ENCODE data around the gene RNASEH2A.

The RNASEH2A gene

GRCh38 chr19:12794196-12794941 is 12.0 kb upstream of the RNASEH2A start:
- ATAC-seq: no peak
- TF ChIP-seq ISL1 (CRISPR knock-in tag; IDR thresholded peaks at IDR 0.05) (no peak), ZFP30 (CRISPR knock-in tag; IDR thresholded peaks at IDR 0.05) (no peak), TOX (CRISPR knock-in tag; IDR thresholded peaks at IDR 0.05; ENCODE audit: borderline replicate concordance) (0 out of 2 replicates have a peak, but pooled peaks have one; percentile 3), ARNTL (CRISPR knock-in tag; IDR thresholded peaks at IDR 0.05; ENCODE audit: borderline replicate concordance, low read depth) (no peak)
- TF ChIP-seq, protein P1, sequence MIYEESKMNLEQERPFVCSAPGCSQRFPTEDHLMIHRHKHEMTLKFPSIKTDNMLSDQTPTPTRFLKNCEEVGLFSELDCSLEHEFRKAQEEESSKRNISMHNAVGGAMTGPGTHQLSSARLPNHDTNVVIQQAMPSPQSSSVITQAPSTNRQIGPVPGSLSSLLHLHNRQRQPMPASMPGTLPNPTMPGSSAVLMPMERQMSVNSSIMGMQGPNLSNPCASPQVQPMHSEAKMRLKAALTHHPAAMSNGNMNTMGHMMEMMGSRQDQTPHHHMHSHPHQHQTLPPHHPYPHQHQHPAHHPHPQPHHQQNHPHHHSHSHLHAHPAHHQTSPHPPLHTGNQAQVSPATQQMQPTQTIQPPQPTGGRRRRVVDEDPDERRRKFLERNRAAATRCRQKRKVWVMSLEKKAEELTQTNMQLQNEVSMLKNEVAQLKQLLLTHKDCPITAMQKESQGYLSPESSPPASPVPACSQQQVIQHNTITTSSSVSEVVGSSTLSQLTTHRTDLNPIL (CRISPR knock-in tag; IDR thresholded peaks at IDR 0.05; ENCODE audit: low read depth): peak; percentile 44

DNA sequence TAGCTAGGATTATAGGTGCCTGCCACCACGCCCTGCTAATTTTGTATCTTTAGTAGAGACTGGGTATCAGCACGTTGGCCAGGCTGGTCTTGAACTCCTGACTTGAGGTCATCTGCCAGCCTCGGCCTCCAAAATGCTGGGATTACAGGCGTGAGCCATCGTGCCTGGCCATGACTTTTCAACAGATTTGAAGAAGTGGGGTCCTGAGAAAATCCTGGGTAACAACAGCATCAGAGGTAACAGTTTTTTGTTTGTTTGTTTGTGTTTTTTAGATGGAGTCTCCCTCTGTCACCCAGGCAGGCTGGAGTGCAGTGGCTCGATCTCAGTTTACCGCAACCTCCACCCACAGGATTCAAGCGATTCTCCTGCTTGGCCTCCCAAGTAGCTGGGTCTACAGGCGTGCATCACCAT is 11.4 kb upstream of the RNASEH2A start:
- no peak for TF ChIP-seq TCF4 (CRISPR knock-in tag; IDR thresholded peaks at IDR 0.05; ENCODE audit: borderline replicate concordance)
- no peak for TF ChIP-seq PPARA (CRISPR knock-in tag; IDR thresholded peaks at IDR 0.05; ENCODE audit: borderline replicate concordance)
- TF ChIP-seq, protein P2, sequence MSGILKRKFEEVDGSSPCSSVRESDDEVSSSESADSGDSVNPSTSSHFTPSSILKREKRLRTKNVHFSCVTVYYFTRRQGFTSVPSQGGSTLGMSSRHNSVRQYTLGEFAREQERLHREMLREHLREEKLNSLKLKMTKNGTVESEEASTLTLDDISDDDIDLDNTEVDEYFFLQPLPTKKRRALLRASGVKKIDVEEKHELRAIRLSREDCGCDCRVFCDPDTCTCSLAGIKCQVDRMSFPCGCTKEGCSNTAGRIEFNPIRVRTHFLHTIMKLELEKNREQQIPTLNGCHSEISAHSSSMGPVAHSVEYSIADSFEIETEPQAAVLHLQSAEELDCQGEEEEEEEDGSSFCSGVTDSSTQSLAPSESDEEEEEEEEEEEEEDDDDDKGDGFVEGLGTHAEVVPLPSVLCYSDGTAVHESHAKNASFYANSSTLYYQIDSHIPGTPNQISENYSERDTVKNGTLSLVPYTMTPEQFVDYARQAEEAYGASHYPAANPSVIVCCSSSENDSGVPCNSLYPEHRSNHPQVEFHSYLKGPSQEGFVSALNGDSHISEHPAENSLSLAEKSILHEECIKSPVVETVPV (CRISPR knock-in tag; IDR thresholded peaks at IDR 0.05): no peak
- no peak for TF ChIP-seq ZC3H10 (CRISPR knock-in tag; IDR thresholded peaks at IDR 0.05)
- TF ChIP-seq, protein P3, sequence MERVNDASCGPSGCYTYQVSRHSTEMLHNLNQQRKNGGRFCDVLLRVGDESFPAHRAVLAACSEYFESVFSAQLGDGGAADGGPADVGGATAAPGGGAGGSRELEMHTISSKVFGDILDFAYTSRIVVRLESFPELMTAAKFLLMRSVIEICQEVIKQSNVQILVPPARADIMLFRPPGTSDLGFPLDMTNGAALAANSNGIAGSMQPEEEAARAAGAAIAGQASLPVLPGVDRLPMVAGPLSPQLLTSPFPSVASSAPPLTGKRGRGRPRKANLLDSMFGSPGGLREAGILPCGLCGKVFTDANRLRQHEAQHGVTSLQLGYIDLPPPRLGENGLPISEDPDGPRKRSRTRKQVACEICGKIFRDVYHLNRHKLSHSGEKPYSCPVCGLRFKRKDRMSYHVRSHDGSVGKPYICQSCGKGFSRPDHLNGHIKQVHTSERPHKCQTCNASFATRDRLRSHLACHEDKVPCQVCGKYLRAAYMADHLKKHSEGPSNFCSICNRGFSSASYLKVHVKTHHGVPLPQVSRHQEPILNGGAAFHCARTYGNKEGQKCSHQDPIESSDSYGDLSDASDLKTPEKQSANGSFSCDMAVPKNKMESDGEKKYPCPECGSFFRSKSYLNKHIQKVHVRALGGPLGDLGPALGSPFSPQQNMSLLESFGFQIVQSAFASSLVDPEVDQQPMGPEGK (CRISPR knock-in tag; IDR thresholded peaks at IDR 0.05; ENCODE audit: borderline replicate concordance): no peak
- no peak for TF ChIP-seq ZNF565 (CRISPR knock-in tag; conservative IDR thresholded peaks at IDR 0.05; ENCODE audit: low read depth)
- no peak for TF ChIP-seq ZFP30 (CRISPR knock-in tag; IDR thresholded peaks at IDR 0.05)
- no peak for TF ChIP-seq TSHZ2 (CRISPR knock-in tag; IDR thresholded peaks at IDR 0.05)
- no peak for TF ChIP-seq ESRRG (CRISPR knock-in tag; IDR thresholded peaks at IDR 0.05)
- TF ChIP-seq ARNTL (CRISPR knock-in tag; IDR thresholded peaks at IDR 0.05; ENCODE audit: borderline replicate concordance, low read depth): no peak
- TF ChIP-seq RARB (CRISPR knock-in tag; IDR thresholded peaks at IDR 0.05): no peak
- TF ChIP-seq ZNF8 (CRISPR knock-in tag; IDR thresholded peaks at IDR 0.05): no peak
- TF ChIP-seq POU6F1 (CRISPR knock-in tag; IDR thresholded peaks at IDR 0.05; ENCODE audit: borderline replicate concordance, low read depth): no peak
- no peak for TF ChIP-seq ZNF70 (CRISPR knock-in tag; IDR thresholded peaks at IDR 0.05)
- TF ChIP-seq, protein P1 (CRISPR knock-in tag; IDR thresholded peaks at IDR 0.05; ENCODE audit: low read depth): no peak
- no peak for ATAC-seq
